Right kidney (tissue), 1 donor: ENCODE data around the gene TPRG1L.
"Not testable (repeated sequence)": the region's sequence is repeated elsewhere in the genome, so short reads cannot be mapped to it uniquely, and the experiment has no call there.

ENCODE experiments used
- DNase-seq: peaks from one replicate; pipeline ENCODE4 v3.0.0-alpha.2; 2016

Gene TPRG1L

DNA sequence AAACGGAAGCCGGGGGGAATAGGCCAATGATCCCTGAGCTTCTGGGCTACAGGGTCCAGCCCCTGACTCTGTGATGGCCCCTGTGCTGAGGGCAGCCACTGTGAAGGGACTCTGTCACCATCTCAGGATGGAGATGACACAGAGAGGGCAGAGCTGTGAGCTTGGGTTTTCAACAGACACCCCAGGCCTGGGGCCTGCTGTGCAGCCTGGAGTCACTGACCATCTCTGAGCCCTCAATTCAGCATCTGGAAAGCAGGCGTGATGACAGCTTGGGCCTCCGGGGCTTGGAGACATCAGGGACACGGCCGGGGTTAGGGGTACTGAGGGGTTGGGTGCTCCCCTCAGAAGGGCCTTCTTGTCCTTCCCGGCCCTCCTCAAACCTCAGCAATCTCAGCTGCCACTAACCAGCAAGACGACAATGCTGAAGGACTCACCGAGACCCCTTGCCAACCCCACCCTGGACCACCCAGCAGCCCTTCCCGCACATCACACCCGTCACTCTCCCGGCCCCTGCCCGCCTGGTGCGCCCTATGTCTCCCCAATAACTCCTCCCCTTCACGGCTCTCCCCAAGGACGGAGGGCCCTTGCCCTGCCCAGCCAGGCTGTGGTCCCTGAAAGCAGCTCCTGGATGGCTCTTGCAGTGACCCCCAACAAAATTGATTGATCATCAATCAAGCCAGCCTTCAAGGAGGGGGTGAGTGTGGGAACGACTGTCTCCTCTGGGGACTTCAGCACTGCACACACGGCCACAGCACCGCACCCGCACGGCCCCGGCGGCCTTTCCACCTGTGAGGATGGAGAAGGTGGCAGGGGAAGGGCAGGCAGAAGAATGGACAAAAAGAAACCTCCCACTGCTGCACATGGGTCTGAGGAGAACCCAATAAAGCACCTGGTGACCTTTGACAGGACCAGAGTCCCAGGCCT lies 17.8 kb upstream of the TPRG1L start:
- no peak for DNase-seq

DNA sequence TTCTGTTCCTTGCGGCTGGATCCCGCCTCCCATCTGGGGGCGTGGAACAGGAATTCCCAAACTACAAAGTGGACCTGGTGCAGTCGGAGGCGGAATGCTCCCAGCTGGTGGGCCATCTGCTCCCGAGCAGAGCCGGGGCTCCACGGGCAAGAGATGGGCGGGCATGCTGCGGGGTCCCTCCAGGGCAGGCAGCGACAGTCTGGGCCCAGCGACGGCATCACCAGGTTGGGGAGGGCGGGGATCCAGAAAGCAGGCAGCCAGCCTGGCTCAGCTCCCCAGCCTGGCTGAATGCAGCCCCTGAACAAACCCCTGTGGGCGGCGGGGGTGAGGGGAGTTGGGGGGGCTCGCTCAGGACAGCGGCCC lies 17.1 kb upstream of the TPRG1L start:
- DNase-seq: no peak

DNA sequence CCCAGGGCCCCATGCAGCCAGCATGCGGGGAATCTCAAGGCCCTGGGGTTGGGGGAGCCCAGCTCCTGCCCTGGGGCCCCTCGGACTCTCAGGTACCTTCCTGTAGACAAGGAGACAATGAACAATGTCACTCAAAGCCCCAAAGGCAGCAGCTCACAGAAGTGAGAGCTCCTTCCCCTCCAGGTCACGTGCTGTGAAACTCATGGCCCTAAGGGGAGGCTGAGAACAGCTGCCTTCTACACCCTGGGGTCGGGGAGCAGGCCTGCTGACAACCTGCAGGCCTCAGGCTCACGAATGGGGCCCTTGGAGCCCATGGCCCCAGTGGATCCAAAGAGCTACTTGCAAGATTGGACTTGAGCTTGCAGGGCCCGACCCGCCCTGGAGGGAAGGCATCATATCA lies 16.7 kb upstream of the TPRG1L start:
- DNase-seq: no peak

DNA sequence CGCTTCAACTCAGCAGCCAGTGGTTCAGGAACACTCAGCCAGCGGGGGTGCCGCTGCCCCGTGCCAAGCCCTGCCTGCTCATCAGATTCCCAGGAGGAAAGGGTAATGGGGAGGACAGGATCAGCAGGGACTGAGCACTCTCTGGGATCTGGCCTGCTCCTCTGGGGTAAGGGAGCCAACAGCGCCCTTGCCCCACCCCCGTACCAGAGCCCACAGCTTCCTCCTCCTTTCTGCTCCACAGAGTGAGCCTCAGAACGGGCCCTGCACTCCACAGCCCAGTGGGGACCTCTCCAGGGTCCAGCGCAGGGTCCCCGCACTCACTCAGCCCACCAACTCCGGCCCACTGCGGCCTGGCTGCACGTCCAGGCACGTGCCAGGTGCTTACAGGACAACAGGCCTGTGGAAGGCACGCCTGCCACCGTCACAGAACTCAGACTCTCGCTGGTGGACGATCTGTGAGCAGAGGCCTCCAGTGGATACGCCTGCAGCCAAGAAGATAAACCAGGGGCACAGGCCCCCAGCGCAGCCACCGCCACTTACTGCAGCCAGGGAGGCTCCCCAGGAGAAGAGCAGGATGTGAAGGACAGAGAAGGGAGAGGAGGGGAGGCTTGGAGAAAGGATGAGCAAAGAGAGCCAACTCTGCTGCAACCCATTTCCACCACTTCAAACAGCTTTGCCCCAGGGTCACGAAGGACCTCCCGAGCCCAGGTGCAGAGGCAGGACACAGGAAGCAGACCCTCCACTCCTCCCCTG lies 15.6 kb upstream of the TPRG1L start:
- no peak for DNase-seq

DNA sequence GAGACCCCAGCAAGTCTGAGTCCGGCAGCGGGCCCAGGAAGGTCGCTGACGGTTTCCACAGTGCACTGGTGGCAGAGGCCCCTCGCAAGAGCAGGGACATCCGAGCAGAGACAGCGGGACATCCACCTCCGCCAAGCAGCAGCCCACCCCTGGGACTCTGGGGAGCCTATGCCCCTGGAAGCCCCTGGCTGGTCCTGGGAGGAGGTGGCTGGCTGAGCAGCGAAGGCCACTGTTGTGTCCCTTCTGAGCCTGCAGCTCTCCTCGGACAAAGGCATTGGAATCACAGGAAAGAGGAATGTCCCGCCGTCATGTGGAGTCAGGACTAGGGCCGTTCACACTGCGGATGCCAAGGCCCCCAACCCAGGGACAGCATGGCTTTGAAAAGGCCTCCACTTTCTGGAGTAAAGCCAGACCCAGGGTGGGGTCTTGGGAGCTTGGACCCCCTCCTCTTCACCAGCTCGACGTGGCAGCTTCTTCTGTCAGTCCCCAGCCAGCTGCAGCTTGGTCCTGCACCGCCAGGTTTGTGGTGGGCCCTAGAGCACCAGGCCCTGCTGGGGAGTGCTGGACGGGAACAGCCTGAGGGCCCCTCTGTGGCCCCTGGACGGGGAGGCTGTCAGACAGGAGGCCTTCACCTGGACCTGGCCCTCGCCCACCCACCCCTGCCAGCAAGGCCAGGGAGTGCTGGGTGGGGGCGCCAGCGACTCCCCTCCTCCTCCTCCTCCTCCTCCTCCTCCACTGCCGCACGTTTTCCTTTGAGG lies 14.9 kb upstream of the TPRG1L start:
- no peak for DNase-seq

DNA sequence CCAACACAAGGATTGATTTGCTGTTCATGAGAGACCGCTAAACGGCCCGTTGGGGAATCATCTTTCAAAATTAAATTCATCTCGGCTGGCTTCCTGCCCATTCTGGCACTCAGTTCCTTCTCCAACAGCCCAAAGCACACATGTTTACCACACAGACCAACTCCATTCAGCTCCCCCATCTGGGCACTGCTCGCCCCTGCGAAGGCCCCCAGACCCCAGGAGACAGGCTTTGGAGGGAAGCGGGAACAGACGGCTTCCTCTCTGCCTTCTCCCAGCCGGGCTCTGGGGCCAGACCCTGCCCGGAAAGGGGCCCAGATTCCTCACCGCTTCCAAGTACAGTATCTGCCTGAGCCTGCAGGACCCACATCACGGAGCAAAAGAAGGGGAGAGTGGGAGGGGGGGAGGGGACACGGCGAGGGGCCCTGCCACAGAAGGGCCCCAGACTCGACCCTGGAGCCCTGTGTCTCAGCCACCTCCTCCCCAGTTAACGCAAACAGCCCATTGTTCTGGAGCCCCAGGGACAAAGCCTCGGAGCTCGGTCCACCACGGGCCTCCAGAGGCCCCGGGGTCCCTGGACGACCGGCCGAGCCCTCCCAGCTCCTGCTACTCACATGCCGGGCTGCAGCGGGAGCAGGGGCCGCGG lies 14.2 kb upstream of the TPRG1L start:
- DNase-seq: no peak

DNA sequence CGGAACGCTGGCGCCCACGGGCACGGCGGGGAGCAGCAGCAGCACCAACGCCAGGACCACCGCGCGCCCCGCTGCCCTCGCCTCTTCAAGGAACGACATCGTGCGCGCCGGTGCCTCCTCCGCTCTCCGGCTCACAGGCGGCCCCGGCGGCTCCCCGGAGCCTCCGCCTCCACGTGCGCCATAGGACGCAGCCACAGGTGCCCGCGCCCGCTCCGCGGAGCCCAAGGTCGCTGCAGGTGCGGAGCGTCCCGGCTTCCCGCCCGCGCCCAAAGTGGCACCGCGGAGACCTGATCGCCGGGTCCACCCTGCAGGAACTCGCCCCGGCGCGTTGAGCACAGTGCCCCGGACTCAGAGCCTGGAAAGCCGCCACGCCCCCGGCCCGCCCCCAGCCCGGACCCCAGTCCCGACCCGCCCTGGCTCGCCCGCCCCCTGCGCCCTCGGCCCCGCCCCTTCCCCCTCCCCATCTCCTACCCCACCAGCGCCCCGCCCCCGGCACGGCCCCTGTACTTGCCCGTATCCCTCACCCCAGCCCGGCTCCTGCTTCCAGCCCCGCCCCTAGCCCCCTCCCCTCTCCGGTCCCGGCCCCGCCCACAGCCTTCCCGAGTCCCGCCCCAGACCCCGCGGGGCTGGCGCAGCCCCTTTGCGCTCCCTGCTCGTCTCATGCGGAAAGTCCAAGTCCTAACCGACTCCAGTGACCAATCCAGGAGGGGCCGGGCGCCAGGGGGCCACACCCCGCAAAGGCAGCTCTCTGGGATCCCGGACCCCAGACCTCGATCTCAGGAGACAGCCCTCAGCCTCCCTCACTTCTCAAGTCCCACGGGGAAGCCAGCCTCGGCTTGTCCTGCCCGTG lies 13.4 kb upstream of the TPRG1L start, which contains the start of gene MEGF6:
Gene MEGF6, minus strand, starts transcription at position 339 of the 850 bp plus-strand sequence. Its CDS starts 240 bp downstream, at position 99.
- DNase-seq: peak; percentile 90

DNA sequence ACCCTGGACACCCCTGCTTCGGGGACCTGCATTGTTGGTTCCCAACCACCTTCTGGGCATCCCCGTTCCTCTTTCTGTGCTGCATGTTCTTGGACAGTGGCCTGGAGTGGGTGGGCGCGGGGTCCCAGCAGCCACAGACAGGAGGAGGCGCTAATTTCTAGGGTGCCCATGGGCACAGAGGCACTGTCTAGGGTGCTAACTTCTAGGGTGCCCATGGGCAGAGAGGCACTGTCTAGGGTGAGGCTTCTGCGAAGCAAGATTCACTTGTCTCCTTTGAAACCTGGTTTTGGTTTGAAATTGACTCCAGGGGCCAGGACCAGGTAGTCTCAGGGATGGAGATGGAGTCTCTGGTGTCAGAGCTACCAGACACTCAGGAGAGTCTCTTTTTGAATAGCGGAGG lies 12.7 kb upstream of the TPRG1L start:
- no peak for DNase-seq

DNA sequence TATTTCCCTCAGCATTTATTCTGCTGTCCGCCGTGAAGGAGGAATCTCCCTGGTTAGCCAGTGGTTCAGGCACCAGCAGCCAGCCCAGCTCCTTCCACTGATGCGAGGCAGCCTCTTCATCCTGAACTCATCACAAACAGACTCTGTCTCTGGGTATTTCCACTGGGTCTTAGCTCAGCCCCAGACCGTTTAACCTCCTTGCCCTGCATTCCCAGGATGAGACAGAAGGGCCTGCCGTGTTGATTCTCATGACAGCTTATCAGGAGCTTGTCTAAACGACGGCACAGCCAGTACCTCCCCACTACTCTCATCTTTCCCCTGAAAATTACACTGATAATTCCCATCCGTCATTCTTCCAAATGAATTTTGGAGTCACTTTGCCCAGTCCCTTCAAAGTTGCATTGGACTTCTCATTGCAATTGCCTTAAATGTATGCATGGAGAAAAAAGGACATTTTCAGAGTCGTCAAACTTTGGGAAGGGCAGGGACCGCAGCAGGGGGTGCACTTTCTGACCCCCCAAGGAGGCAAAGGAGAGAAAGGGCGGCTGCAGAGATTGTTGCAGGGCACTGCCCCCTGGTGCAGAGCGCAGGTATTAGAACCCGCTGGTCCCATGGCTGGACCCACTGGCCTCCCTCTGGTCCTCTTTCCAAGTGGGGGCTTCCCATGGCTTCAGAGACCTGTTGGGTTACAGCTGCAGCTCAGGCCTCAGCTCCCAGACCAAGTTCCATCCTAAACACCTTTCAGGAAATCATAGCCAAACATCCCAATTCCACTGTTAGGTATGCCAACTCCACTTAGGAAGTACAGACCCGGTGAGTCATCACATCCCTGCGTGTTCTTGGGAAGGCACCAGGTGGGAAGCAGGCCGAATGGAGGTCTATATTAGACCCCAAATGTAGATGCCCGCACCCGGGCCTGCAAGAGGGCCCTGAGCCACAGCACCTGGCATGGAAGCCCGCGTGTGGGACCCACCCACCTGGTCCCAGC lies 9.8 kb upstream of the TPRG1L start:
- no peak for DNase-seq

DNA sequence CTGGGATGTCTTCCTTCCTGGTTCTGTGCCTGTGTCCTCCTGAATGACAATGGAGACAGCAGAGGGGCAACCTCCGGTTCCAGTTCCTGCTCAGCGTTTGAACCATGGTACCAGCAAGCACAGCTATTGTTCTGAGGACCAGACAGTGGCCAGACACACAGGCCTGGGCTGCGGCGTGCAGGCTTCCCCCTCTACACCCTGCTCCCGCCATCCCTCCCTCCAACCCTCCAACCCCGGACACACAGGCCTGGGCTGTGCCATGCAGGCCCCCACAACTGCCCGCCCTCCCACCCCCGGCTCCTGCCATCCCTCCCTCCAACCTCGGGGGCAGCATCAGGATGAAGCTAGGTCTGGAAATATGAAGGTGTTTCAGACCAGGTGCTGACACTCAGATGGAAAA lies 8.0 kb upstream of the TPRG1L start:
- no peak for DNase-seq

DNA sequence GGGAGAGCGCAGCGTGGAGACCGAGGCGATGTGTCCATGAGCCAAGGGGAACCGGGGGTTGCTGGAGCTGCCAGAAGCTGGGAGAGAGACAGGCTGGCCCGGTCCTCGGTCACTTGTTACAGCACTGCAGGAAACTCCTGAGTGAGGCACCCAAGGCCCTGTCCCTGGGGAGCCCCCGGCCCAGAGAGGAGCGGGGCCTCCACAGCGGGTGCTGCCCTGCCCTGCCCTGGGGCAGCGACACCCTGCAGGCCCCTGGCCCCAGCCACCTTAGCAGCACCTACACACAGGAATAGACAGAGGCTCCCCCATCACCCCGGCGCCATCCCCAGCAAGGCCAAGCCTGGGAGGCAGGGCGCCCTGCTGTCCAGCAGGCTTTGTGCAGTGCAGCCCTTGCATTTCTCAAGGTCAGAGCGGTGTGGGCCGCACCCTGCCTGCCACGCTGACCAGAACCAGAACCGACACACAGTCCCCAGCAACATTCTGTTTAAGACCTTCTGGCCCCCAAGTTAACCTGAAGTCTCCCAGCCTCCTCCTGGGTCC lies 6.9 kb upstream of the TPRG1L start:
- DNase-seq: no peak

DNA sequence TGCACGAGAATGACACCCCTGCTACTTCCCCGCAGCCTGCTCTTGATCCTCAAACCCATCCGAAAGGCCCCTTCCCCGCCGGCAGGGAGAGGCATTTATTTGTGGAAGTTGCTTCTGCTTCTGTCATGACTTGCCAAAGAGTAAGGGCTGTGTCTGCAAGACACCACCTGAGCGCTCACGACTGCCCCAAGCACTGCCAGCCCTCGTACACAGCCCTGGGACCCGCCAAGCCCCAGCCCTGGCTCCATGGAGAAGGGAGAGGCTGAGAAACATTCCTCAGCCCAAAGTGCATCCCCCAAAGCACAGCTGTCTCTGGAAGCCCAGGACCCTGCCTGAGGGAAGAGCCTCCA lies 6.3 kb upstream of the TPRG1L start:
- DNase-seq: no peak

DNA sequence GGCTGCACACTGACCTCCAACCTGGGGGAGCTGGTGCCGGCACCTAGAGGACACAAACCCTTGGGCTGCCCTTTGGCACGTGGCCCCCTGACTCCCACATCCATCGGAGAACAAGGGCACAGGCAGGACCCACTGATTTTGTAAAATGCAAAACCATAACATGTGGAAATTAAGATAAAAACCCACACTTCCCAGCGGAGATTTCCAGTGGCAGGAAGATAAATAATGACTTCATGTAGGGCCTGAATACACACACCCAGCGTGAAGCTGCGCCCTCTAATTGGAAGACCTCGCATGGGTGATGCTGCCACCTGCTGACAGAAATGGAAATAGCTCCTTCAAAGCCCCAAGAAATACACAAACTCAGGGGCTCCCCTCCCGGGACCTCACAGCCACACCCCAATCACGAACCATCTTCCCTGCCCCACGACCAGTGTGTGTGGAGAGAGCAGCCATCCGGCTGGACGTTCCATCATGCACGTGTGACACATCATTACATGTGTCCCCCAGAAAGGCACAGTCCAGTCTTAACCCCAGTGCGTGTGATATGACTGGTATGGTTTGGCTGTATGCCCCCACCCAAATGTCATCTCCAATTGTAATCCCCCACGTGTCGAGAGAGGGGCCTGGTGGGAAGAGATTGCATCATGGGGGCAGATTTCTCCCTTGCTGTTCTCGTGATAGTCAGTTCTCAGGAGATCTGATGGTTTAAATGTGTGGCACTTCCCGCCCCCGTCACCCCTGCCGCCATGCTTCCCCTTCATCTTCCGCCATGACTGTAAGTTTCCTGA lies 5.7 kb upstream of the TPRG1L start:
- peak; percentile 63 for DNase-seq

DNA sequence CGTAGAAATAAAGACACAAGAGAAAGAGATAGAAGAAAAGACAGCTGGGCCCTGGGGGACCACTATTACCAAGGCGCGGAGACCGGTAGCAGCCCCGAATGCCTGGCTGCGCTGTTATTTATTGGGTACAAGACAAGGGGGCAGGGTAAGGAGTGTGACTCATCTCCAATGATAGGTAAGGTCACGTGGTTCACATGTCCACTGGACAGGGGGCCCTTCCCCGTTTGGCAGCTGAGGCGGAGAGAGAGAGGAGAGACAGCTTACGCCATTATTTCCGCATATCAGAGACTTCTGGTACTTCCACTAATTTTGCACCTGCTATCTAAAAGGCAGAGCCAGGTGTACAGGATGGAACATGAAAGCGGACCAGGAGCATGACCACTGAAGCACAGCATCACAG lies 4.1 kb upstream of the TPRG1L start:
- DNase-seq: no peak

DNA sequence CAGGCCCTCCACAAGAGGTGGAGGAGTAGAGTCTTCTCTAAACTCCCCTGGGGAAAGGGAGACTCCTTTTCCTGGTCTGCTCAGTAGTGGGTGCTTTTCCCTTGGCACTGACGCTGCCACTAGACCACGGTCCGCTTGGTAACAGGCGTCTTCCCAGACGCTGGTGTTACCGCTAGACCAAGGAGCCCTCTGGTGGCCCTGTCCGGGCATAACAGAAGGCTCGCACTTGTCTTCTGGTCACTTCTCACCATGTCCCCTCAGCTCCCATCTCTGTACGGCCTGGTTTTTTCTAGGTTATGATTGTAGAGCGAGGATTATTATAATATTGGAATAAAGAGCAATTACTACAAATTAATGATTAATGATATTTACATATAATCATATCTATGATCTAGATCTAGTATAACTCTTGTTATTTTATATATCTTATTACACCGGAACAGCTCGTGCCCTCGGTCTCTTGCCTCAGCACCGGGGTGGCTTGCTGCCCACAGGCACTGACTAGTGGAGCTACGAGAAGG lies 3.6 kb upstream of the TPRG1L start:
- DNase-seq: peak; percentile 52

DNA sequence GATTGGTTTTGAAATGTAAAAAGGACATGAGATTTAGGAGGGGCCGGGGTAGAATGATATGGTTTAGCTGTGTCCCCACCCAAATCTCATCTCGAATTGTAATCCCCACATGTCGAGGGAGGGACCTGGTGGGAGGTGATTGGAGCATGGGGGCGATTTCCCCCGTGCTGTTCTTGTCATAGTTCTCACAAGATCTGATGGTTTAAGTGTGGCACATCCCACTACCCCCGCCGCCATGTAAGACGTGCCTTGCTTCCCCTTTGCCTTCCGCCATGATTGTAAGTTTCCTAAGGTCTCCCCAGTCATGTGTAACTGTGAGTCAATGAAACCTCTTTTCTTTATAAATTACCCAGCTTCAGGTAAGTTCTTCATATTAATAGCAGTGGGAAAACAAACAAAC lies 2.7 kb upstream of the TPRG1L start:
- DNase-seq: not testable (repeated sequence)

DNA sequence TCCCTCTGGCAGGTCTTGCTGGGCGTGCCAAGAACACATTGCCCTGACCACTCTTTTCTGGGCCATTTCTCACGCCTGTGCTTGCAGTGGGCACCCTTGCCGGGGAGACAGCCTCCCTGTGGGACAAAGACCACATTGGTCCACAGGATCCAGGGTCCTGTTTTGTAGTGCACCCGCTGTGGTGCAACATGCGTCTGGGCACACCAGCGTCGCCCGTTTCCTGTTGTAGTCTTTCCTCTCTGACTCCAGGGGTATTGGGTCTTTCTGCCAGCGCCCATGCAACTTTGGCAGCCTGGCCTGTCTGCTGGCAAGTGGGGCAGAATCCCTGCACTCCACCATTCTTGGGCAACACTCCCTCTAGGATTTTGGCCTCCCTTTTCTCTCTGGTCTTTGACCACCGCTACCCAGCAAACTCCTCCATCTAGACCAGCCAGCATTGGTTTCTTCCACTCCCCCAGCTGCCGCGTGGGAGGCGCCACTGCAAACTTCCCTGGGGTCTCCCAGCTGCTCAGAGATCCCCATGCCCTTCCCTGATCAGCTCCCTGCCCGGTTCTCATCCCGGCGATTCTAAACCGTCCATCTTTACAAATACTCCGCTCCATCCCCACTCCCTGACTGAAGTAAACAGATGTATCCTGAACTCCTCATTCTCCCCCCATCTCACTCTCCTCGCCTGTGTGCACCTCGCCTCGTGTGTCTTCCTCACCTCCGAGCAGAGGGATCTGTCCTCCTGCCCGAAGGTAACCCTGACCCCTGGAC lies 1.2 kb upstream of the TPRG1L start:
- DNase-seq: peak; percentile 11
